ENCODE results near the gene TRPC6.
"Not testable (repeated sequence)": the region's sequence is repeated elsewhere in the genome, so short reads cannot be mapped to it uniquely, and the experiment has no call there.

GRCh38 chr11:101438708-101439107, 145.1 kb downstream of the TRPC6 start:
- not testable (repeated sequence) for TF ChIP-seq CTCF (IDR thresholded peaks at IDR 0.05; ENCODE audit: low read depth, low read length, missing input control); RXRA (IDR thresholded peaks at IDR 0.05); RAD21 (IDR thresholded peaks at IDR 0.05); EGR1 (IDR thresholded peaks at IDR 0.05; ENCODE audit: low read depth in 2 of 2); TAF1 (conservative IDR thresholded peaks at IDR 0.05); ATF3 (IDR thresholded peaks at IDR 0.05); YY1 (IDR thresholded peaks at IDR 0.05); GABPA (IDR thresholded peaks at IDR 0.05 in 1 of 2, conservative IDR thresholded peaks at IDR 0.05 in 1 of 2)
